ENCODE data around the gene C3orf62.

The C3orf62 gene

DNA sequence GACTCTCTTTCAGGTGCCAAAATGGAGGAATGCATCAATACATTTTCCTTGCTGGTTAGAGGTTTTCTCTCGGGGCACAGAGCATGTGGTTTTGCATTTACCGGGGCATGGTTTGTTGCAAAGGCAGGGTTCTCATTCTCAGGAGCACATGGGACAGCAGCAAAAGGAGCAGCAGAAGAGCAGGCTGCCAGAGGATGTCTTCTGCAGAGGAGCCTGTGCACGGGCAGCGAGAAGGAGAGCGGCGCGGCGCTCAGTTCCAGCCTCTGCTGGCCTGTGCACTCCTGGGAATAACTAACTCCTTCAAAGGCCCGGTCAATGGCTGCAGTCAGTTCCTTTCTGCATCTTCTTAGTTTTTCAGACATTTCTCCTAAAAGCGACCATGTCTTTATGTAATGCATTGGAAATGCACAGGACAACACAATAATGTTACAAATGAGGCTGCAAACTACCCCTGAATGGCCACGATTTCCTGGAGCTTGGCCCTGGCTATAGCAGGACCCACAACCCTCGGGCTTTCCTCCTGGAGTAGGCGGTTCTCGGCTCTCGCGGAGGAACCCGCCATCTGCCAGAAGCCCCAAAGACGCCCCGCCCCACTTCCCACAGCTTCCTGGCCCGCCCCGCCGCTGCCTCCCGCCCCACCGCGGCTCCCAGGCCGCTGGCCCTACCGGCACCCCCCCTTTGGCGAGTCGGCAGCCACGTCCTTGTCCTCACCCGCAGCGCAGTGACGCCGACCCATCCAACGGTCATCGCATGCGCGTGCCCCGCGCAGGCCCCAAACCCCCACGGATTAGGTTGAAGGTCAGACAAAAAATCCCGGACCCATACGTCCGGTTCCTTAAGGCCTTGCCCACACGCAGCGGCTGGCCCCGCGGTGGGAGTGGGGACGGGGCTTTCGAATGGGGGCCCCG, at the start of gene C3orf62:
Gene C3orf62 (minus strand): TSS at position 758 of the 908 bp plus-strand sequence. CDS start 360 bp downstream, at position 398.
- peak; percentile 95 for DNase-seq

DNA sequence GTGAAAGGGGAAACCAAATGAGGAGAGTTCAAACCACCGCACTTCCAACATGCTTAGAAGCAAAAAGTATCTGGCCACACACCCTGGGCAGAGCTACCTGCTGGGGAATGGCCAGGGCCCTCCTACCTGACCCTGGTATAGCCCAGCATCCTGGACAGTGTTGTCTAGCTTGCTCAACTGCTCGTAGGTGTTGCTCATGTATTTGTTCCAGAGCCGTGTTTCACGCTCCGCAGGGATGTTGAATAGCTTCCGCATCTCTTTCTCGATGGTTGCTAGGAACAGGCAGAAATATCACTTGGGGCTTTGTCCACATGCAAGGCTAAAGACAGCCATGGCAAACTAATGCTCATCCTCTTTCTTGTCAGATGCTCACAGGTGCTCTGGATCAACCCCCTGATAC, 47.7 kb upstream of the C3orf62 start:
- no peak for DNase-seq

DNA sequence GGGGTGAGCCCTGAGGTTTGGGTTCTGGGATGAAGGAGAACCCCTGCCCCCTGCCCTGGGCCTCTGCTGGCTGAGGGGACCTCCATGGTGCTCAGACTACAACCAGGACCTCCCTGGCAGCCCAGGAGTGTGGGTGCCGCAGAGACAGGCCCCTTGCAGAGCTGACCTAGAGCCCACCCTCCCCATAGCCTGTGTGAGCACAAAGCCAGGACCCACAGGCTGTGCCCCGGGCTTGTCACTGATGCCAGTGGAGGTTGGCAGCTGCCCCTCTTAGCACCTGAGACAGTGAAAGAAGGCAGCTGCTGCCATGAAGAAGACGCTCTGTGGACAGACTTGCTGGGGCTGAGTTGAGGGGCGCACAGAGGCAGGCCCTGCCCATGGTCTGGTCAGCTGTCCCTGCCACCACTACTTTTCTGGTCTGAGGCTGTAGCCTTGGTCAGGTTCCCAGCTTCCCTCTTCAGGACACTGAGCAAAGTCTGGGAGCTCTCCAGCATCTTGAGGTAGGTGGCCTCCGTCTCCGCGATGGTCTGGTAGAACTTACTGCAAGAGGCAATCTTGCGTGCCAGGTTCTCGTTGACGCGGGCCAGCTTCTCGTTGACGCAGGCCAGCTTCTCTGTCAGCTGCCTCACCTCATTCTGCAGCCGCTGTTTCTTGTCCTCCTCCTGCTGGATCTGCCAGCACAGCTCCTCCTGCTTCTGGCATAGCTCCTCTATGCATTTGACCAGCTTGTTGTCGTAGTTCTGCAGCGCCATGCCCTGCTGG, 39.8 kb upstream of the C3orf62 start:
- DNase-seq = no peak

DNA sequence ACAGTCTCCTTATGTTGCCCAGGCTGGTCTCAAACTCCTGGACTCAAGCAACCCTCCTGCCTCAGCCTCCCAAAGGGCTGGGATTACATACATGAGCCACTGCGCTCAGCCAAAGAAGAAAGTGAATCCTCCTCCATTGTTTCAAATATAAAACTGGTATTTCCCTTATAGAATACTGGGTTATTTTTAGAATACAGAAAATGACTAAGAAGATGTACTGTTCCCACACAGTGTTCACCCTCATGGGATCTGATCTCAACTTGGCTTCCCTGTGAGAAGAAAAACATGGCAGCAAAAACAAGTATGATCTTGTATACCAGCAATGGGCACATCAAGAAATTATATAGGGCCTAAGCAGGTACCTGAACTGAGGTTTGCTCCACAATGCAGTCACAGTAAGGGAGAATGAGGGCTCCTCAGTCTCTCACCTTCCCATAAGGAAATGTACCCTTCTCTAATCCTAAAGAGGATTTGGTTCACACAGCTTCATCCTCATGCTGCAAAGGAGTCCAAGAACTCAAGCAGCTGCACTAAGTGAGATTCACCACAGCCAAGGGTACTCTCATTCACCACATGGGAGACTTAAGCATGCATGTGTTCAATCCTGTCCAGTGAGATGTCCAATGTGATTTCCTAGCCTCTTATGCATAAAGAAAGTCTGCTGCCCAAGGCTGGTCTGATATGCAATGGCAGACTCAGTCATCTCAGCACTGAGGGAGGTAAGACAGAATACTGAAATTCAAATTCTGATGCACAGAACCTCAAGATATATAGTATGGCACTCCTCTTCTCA, 37.1 kb upstream of the C3orf62 start:
- DNase-seq = no peak

DNA sequence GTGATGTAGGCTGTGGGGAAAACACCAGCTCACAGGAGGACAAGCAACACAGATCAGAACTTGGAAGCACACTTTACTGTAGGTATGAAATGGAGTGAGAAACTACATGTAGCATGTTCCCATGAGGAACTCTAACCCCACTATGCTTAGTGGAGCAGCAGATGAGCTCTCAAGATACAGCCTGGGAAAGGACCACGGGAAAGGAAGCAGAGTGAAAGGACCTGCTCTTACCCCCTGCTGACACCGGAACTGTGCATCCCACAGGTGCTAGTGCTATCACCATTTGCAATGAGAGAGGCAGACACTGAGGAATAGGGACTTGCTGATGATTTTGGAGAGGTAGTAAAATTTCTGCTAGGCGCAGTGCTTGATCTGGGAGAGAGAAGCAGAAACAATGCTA, 34.3 kb upstream of the C3orf62 start:
- DNase-seq = no peak

DNA sequence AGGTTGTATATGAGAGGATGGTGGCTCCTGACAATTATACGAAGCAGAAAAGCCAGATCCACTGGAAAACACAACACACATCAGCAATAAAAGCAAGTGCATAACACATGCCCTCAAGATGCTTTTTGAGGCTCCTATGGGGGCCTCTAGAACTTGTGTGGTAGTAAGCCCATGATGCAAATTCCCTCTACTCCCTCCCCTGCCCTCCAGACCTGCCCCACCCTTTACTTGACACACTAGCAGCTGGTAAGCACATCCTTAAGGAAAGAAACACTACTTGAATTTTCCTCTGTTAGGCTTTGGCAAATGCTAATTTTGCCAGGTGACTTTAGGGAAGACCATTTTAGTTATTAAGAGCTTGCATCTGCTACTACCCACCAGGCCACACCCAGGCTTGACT, 33.6 kb upstream of the C3orf62 start:
- DNase-seq = no peak

DNA sequence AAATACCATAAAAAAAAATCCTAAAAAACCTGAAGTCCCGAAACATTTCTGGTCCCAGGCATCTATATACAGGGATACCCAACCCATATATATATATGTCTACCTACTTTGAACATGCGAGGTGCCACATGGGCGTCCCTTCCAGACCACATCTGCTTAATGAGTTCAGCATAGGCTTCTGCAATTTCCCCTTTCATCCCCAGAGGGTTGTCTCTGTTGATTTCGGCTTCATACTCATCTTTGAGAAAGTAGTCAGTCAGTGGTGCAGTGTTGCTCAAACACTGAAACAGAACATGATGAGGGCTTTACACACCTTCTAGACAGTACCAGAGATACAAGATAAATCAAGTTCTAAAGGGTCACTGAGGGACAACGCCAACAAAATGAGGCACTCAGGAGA, 28.6 kb upstream of the C3orf62 start:
- DNase-seq = no peak

DNA sequence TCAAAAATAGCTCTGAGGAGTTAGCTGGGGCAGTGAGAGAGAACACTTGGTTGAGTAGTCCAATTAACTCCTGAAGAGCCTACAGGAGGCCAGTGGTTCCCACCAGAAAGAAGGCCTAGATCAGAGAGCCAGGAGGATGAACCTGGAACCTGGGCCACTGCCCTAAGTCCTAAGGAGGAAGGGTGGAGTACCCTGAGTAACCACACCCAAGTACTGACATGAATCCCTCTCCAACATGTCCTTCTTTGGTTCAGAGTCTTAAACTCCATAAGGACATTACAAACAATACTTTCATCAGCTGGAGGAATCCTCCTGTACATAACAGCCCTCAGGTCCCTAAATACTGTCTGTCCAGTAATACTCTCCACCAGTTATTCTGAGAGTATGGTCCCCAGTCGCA, 25.6 kb upstream of the C3orf62 start:
- DNase-seq = peak; percentile 37

DNA sequence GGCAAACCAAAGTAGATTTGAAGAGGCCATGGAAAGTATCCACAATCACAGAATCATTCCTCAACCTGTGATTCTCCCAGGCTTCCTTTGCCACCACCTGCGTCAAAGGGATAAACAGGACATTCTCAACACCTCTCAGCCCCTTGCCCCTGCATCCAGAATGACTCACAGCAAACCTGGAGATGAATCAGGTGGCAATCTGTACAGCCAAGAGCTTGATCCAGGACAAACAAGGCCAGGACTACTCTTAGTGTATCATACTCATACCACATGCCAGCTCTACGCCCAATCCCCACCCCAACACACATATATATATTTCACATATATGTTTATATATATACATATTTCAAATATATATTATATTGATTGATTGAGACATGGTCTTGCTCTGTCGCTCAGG, 23.6 kb upstream of the C3orf62 start:
- DNase-seq = no peak

DNA sequence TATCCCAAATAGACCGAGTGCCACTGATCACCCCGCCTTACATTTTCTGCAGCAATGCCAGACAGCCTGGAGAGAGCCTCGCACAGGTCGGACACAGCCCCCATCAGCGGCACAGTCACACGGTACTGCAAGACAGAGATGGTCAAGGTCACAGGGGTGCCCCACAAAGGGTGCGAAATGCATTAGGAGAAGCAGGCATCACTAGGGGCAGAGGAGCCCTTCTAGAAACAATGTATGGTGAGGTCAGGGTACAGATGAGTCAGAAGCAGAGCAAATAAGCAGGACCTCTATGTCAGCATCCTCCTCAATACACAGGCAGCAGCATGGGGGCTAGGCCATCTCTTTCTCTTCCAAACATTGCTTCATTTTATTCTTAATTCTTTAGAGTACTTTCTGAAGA, 21.5 kb upstream of the C3orf62 start:
- no peak for DNase-seq

DNA sequence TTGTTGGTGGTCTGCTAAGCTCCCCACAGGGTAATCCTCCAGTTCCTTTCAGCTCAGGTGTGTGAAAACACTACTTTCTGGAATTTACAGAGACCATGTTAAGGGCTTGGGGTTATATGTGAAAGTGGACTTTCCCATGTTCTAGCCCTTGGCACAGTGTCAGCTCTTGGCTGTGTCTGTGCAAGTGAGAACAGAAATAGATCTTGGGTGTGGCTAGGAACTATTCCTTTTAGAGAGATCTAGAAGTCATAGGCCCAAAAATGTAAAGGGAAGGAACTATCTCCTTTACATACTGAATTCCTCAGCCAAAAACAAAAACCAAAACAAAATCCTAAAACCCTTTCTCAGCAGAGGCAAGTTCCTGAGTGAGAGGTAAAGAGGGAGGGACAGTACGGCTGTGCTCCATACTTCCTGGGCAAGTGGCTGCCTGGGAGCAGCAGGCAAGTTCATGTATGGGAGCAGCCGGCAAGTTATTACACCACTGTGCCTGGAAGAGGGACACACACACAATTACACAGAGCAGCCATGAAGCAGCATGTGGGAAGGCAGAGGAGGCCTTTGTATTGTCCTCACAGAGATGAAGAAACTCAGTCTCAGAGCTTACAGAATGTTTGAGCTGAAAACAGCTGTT, 19.9 kb upstream of the C3orf62 start:
- DNase-seq = peak; percentile 29

DNA sequence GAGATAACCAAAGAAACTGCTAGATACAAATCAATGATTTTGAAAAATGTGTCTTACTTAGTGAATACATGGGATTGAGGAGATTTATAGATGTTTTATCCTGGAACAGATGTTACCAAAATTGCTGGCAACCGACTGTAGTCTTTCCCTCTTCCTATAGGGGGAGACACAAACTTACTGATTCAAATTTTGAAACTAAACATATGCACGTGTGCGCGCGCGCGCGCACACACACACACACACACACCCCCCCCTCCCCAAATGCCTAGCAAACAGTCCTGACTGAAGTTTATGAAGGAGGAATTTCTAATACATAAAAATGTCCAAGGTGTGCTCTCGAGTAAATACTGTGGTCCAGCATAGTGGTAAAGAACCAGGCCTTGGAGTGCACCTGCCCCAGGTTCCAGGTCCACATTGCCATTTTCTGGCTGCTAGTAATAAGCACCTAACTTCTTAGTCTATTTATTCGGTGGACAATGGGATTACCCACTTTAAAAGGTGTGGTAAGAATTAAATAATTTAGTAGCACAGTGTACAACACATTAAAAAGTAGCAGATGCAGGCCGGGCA, 18.5 kb upstream of the C3orf62 start:
- DNase-seq = peak; percentile 78

DNA sequence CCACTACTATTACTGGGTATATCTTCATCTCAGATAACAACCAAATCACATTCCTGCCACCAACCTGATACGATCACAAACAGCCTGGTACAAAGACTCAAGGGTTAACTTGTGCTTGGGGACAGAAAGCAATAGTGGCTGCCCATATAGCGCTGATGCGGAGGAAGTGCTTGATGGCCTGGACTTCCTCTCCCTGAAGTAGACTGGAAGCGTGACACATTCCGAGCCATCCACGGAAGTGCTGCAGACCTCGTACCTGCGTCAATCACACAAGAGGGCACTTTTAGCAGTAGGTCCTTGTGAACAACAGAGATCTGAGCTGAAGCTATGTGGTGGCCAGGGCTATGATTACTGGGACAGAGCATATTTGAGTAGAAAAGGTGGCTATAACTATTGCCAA, 17.3 kb upstream of the C3orf62 start:
- DNase-seq = no peak

DNA sequence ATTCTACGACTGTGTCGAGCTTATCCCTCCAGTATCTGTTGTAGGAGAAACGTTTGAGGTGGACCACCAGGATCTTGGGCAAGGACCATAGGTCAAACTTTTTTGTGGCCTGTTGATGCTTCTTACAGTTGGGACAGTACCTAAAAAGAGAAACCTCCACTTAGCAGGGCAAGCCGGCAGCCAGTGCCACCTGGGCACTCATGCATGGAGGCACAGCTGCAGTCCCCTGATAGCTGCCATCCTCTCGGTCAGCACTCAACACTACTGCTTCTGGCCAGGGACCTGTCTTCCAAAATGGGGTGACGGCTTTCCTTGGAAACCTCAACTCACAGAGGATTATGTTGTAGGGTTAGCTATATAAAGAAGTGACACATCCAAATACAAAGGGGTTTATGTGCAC, 7.0 kb upstream of the C3orf62 start:
- no peak for DNase-seq

DNA sequence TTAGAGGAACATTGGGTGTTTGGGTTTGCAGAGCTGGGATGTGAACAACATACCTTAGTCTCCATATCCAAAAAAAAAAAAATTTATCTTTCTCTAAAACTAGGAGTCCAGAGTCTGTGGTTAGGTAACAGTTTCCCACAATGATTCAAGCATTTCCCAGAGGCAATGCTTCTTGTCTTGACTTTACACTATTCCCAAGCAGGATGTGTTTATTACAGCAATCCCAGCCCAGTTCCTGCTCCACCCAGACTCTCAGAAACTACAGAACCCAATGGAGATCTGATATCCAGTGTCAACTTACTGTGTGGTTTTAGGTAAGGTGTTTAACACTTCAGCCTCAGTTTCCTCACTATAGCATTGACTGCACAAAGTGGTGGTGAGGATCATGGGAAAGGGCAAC, 2.3 kb upstream of the C3orf62 start:
- DNase-seq = no peak

DNA sequence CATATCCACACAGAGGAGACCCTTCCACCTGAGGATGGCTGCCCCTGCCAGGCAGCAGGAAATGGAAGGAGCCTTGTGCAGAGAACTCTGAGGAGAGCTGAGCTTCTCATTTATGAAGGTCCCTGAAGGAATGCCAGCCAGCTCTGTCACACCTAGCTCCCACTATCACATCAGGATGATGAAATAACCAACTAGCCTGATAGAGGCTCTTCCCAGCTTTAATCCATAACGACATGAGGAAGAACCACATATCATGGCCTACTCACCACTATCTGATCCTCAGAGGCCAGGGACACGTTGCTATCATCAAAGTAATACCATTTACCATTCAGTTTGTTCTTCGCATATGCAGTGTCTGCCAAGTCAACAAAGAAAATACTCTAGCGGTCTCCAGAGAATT, 1.5 kb upstream of the C3orf62 start:
- DNase-seq = peak; percentile 27

DNA sequence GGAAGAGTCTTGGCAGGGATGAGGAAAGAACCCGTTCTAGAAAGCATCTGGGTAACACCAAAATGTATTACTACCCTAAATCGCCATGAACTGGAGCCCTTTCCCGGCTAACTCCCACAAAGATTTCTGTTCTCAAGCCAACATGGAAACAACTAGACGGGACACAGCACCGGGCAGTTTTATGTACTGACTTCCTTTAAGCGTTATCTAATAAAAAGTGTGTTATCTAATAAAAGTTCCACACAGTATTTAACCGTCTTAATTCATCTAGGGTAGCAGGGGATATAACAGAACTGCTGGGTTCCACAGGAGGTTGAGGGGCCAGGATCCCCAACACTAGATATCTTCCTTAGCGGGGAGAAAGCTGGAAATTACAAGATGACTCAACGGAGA, 347 bp upstream of the C3orf62 start:
- DNase-seq = peak; percentile 57

DNA sequence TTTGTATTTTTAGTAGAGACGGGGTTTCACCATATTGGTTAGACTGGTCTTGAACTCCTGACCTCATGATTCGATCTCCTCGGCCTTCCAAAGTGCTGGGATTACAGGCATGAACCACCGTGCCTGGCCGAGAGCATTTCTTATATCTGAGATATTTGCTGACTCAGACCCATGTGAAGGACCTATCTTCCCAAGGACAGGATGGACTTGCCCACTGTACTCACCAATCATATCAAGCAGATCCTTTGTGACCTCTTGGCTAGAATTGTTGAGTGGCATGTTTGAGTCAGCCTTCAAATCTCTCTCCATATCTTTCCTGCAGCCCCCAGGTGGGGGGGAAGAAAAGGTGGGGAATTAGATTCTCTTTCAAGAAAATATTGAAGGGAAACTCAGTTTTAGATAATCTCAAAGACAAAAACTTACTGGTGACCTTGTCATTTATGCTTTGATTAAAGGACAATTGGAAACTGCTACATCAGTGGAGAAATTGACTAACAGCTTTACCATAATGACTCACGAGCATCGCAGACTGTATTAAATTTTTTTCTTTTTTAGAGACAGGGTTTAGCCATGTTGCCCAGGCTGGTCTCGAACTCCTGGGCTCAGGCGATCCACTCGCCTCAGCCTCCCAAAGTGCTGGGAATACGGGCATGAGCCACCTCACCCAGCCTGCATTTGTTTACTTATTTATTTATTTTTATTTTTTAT, 3.1 kb downstream of the C3orf62 start:
- DNase-seq = no peak

DNA sequence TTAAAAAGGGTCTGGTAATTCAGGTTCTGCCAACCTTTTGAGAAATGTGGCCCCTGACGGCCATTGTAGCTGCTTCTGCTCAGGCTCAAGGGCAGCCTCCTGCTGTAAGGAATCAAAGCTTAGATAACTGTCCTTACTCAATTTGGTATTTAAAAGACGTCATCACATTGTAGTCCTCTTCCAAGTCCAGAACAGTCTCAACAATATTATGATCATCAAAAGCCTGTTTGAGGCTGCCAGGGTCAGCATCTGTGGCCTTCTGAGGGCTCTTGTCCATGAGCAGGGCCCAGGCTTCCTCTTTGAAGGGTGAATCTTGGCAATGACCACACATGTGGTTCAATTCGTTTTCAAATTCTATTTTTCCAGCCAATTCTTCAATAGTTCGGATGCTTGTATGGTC, 6.0 kb downstream of the C3orf62 start:
- no peak for DNase-seq

DNA sequence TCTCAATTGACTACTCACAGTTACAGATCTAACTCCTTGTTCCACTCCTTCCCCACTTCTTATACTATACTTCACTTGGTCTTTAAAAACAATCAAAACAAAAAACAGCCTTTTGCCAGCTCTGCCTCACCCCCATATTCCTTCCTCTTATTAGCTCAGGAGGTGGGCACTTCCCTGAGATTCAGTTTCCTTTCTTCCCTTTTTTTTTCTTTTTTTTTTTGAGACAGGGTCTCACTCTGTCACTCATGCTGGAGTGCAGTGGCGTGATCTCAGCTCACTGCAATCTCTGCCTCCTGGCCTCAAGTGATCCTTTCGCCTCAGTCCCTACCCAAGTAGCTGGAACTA, 6.9 kb downstream of the C3orf62 start:
- DNase-seq = no peak

DNA sequence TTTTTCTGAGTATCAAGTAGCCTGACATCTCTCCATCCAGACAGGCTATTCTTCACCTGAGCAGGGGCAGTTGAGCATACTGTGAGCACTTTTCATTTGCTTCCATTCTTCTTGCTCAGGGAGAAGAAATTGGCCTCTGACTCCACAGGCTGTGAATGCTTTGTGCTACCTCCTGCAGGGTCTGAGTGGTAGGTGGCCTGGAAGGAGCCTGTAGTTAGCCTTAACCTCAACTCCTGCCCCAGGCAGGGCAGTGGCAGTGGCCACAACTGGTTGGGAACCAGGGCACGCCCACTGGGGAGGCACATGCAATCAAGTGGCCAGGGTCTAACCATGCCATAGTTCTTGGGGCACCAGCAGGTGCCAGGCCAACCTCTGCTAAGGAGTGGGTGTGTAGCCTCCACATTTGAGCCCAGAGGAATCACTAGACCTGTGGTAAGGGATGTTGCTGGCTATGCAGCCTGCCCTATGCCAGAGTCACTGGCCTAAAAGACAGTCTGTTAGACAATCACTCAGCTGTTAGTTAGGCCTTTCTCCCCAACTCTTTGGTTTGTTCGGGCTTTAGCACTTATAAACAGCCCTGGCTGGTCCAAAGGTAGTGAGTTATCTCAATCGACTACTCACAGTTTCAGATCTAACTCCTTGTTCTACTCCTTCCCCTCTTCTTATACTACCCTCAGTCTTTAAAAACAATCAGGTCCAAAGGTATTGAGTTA, 7.4 kb downstream of the C3orf62 start:
- DNase-seq = no peak
